Measurements from ENCODE around the gene KLF13. TPM values are rescaled to one million over a fixed set of nuclear protein-coding genes. Genes with fewer than 3 reads are reported as not detected.

Gene KLF13
- total and polyA plus RNA-seq, 2 donors (not counting 1 experiment from before 2014, with no cell fraction given), result 39.6 to 42.9 TPM

DNA sequence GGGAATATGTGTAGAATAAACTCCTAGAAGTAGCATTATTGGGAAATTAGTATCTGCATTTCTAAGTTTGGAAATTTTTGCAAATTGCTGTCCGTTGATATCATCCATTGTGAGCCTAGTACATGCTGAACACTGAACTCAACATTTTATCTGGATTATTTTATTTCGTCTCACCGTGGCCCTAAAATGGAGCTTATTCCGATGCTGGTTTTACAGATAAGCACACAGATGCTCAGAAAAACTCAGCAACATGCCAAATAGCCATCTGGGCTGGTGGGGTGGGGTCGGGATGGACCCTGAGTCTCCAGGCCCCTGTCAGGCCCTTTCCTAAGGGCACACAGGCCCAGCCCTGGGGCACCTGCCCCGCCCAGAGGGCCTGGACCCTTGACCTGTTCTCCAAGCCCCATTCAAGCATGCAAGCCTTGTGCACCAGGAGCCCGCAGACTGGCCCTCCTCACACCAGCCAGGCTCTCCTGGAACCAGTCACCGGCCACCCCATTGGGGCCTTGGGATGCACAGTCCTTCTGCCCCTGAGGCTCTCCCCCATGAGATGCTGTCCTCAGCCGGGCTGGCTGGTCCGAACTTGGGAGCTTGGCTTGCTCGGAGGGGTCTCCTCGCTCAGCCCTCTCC is 20.7 kb upstream of the KLF13 start:
- Histone ChIP-seq H3K27ac (ENCODE audit: insufficient read depth, low read length) (no peak overlapping the region), H3K4me1 (ENCODE audit: control insufficient read depth, extremely low read depth, insufficient read depth, low read length) (no peaks in the 10 kb centered on the region), H3K9ac (ENCODE audit: insufficient read depth, low read length) (no peak overlapping the region), H3K27me3 (ENCODE audit: control insufficient read depth, insufficient read depth, low read length) (peaks cover 12% of the 10 kb centered on the region), H3K79me2 (ENCODE audit: control insufficient read depth, insufficient read depth, low read length) (no peaks in the 10 kb centered on the region), H4K20me1 (ENCODE audit: control insufficient read depth, extremely low read depth, insufficient read depth, low read length) (no peaks in the 10 kb centered on the region), H3K4me3 (replicated peaks in 1 of 4; ENCODE audit: control extremely low read depth in 1 of 4, insufficient read depth in 1 of 4, low read depth in 3 of 4, low read length in 4 of 4) (no peak overlapping the region), H2AFZ (ENCODE audit: low read length) (no peak overlapping the region), H3K36me3 (ENCODE audit: control insufficient read depth, insufficient read depth, low read length) (no peaks in the 10 kb centered on the region), H3K9me3 (ENCODE audit: control insufficient read depth, insufficient read depth, low read depth, low read length) (no peaks in the 10 kb centered on the region), H3K4me2 (ENCODE audit: extremely low read depth, insufficient read depth, low read length) (no peak overlapping the region)
- DNase-seq (ENCODE audit: low read depth in 2 of 2), result no peak
- TF ChIP-seq, protein P1, sequence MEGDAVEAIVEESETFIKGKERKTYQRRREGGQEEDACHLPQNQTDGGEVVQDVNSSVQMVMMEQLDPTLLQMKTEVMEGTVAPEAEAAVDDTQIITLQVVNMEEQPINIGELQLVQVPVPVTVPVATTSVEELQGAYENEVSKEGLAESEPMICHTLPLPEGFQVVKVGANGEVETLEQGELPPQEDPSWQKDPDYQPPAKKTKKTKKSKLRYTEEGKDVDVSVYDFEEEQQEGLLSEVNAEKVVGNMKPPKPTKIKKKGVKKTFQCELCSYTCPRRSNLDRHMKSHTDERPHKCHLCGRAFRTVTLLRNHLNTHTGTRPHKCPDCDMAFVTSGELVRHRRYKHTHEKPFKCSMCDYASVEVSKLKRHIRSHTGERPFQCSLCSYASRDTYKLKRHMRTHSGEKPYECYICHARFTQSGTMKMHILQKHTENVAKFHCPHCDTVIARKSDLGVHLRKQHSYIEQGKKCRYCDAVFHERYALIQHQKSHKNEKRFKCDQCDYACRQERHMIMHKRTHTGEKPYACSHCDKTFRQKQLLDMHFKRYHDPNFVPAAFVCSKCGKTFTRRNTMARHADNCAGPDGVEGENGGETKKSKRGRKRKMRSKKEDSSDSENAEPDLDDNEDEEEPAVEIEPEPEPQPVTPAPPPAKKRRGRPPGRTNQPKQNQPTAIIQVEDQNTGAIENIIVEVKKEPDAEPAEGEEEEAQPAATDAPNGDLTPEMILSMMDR (conservative IDR thresholded peaks at IDR 0.05 in 1 of 2, IDR thresholded peaks at IDR 0.05 in 1 of 2; ENCODE audit: low read depth in 1 of 2, low read length in 2 of 2), result no peak
- no peak for TF ChIP-seq EZH2 (IDR thresholded peaks at IDR 0.05; ENCODE audit: low read length, missing control alignments)

DNA sequence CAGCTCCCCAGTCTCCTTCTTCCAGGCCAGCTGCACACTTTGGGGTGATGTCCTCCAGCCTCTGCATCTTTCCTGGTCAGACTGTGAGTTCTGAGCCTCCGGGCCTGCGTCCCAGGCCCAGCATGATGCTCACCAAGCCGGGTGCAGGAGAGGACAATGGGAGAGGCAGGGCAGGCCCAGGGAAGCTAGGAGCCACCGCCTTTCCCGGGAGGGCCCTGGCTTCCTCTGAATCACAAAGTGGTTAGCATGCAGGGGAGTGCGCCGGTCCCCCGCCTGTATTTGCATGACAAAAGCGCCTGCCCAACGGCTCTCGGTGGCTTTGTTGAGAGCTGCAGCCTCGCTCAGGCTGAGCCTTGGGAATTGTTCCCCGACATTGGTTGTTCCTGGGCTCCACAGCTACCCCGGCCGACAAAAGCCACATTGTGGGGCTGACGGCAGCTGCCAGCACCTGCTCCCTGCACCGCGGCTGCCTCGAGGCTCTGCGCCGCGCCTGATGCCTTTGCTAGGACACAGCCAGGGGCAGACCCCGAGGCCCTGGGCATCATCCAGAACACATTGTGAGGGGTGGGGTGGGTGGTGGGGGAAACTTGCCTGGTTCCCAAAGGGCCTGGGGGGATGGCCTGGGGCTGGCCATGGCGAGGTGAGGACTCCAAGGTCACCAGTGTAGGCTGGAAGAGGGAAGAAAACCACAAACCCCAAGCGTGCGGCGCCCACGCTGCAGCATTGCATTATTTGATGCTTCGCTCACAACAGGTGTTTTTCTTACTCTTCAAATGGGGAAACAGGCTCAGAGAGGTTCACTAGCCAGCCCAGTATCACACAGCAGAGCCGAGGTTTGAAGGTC is 20.0 kb upstream of the KLF13 start:
- Histone ChIP-seq H3K4me3 (replicated peaks in 1 of 4; ENCODE audit: control extremely low read depth in 1 of 4, insufficient read depth in 1 of 4, low read depth in 3 of 4, low read length in 4 of 4) (no peak overlapping the region), H4K20me1 (ENCODE audit: control insufficient read depth, extremely low read depth, insufficient read depth, low read length) (no peaks in the 10 kb centered on the region), H3K27me3 (ENCODE audit: control insufficient read depth, insufficient read depth, low read length) (peaks cover 12% of the 10 kb centered on the region), H3K4me1 (ENCODE audit: control insufficient read depth, extremely low read depth, insufficient read depth, low read length) (no peaks in the 10 kb centered on the region), H3K36me3 (ENCODE audit: control insufficient read depth, insufficient read depth, low read length) (no peaks in the 10 kb centered on the region), H3K79me2 (ENCODE audit: control insufficient read depth, insufficient read depth, low read length) (no peaks in the 10 kb centered on the region), H2AFZ (ENCODE audit: low read length) (no peak overlapping the region), H3K9ac (ENCODE audit: insufficient read depth, low read length) (no peak overlapping the region), H3K4me2 (ENCODE audit: extremely low read depth, insufficient read depth, low read length) (no peak overlapping the region), H3K27ac (ENCODE audit: insufficient read depth, low read length) (no peak overlapping the region), H3K9me3 (ENCODE audit: control insufficient read depth, insufficient read depth, low read depth, low read length) (no peaks in the 10 kb centered on the region)
- peak in 1 of 2 donors; percentile 33 for DNase-seq (ENCODE audit: low read depth in 2 of 2)
- no peak for TF ChIP-seq EZH2 (IDR thresholded peaks at IDR 0.05; ENCODE audit: low read length, missing control alignments)
- TF ChIP-seq, protein P1 (conservative IDR thresholded peaks at IDR 0.05 in 1 of 2, IDR thresholded peaks at IDR 0.05 in 1 of 2; ENCODE audit: low read depth in 1 of 2, low read length in 2 of 2), result no peak

DNA sequence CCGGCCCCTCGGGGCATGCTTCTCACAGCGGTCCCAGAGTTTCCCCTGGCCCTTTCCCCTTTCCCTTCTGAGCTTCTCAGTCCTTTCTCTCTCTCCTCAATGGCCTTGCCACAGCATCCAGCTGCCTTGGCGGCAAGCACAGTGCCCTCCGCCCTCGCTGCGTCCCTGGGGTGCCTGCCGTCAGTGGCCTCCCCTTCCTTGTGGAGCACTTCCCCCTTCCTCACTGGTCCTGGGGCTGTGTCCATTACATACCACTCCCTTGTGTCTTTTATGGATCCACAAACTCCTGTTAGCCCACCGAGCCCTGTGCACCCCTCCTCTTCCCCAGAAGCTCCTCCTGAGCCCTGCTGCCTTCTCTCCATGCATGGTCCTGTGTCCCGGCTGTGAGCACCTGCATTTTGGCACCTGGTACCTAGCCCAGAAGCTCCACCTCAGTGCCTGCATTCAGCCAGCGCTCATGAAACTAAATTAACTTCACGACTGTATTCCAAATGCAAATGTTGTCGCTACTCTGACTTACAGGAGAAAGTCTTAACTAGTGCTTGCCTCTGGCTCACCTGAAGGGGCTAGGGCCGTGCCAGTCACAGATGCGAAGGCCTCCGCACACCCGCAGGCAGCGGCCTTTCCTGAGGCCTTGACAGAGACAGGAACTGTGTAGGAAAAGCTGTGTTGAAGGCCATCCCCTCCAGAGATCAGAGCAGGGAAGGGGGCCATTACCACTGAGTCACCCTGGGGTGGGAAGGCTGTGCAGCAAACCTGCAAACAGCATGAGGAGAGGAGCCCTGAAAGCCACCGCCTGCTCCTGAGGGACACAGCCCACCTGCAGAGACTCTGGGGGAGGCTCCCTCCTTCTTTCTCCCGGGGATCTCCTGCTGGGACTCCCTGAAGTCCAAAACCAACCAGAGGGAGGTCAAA is 19.1 kb upstream of the KLF13 start:
- no peaks in the 10 kb centered on the region for H3K9me3 ChIP-seq (ENCODE audit: control insufficient read depth, insufficient read depth, low read depth, low read length)
- no peak overlapping the region for H3K4me3 ChIP-seq (replicated peaks in 1 of 4; ENCODE audit: control extremely low read depth in 1 of 4, insufficient read depth in 1 of 4, low read depth in 3 of 4, low read length in 4 of 4)
- no peak overlapping the region for H3K27ac ChIP-seq (ENCODE audit: insufficient read depth, low read length)
- no peak overlapping the region for H2AFZ ChIP-seq (ENCODE audit: low read length)
- peaks cover 12% of the 10 kb centered on the region for H3K27me3 ChIP-seq (ENCODE audit: control insufficient read depth, insufficient read depth, low read length)
- no peaks in the 10 kb centered on the region for H3K4me1 ChIP-seq (ENCODE audit: control insufficient read depth, extremely low read depth, insufficient read depth, low read length)
- H3K9ac ChIP-seq (ENCODE audit: insufficient read depth, low read length), result no peak overlapping the region
- no peak overlapping the region for H3K4me2 ChIP-seq (ENCODE audit: extremely low read depth, insufficient read depth, low read length)
- H3K79me2 ChIP-seq (ENCODE audit: control insufficient read depth, insufficient read depth, low read length), result no peaks in the 10 kb centered on the region
- no peak for TF ChIP-seq EZH2 (IDR thresholded peaks at IDR 0.05; ENCODE audit: low read length, missing control alignments)
- TF ChIP-seq, protein P1 (conservative IDR thresholded peaks at IDR 0.05 in 1 of 2, IDR thresholded peaks at IDR 0.05 in 1 of 2; ENCODE audit: low read depth in 1 of 2, low read length in 2 of 2), result no peak
- H4K20me1 ChIP-seq (ENCODE audit: control insufficient read depth, extremely low read depth, insufficient read depth, low read length), result no peaks in the 10 kb centered on the region
- H3K36me3 ChIP-seq (ENCODE audit: control insufficient read depth, insufficient read depth, low read length), result no peaks in the 10 kb centered on the region
- DNase-seq (ENCODE audit: low read depth in 2 of 2), result no peak
